CD14-positive monocyte (primary cell): Measurements from ENCODE around the gene CTNNBL1. TPM values are rescaled to one million over a fixed set of nuclear protein-coding genes. Genes with fewer than 3 reads are reported as not detected.
A peak's percentile ranks its signal among the peaks of the same experiment; 100 is the strongest.

Experiments
- DNase-seq, 3 donors: peaks; one replicate each; pipeline ENCODE4 v3.0.0-alpha.2; 2011 to 2022
- H2AFZ ChIP-seq: 2 replicates; pipeline ENCODE4 v1.6.0; 2012; ENCODE audit warnings: mild to moderate bottlenecking, low read depth, low read length, inconsistent platforms; ENCODE audit not compliant: insufficient read depth, poor library complexity, severe bottlenecking
- H3K27ac ChIP-seq, 2 donors: 1 replicate in 1 of 2; 2 replicates in 1 of 2; pipeline ENCODE4 v1.5.1; 2012 to 2013; ENCODE audit warnings: low read length in 2 of 2, control low read depth in 1 of 2, inconsistent platforms in 1 of 2, low read depth in 1 of 2, mild to moderate bottlenecking in 1 of 2
- H3K27me3 ChIP-seq, 2 donors: one replicate each; pipeline versions ENCODE4 v1.6.0 to v1.6.1; 2011 to 2013; ENCODE audit warnings: low read length in 2 of 2; ENCODE audit not compliant: control insufficient read depth in 2 of 2, insufficient read depth in 2 of 2
- H3K36me3 ChIP-seq, 2 donors: replicated peaks in 1 of 2; 1 replicate in 1 of 2; 2 replicates in 1 of 2; pipeline versions ENCODE4 v1.5.1 to v1.6.1; 2012 to 2013; ENCODE audit warnings: low read length in 2 of 2, control low read depth in 1 of 2, inconsistent platforms in 1 of 2, mild to moderate bottlenecking in 1 of 2; ENCODE audit not compliant: insufficient read depth in 2 of 2, control insufficient read depth in 1 of 2
- H3K4me1 ChIP-seq, 2 donors: 1 replicate in 1 of 2; 2 replicates in 1 of 2; pipeline versions ENCODE4 v1.5.1 to v1.6.1; 2012 to 2013; ENCODE audit warnings: low read length in 2 of 2, control low read depth in 1 of 2, inconsistent platforms in 1 of 2, mild to moderate bottlenecking in 1 of 2, moderate library complexity in 1 of 2; ENCODE audit not compliant: insufficient read depth in 2 of 2, control insufficient read depth in 1 of 2
- H3K4me2 ChIP-seq: replicated peaks from 2 replicates; pipeline ENCODE3; 2012; ENCODE audit warnings: low read length, moderate library complexity, mild to moderate bottlenecking; ENCODE audit not compliant: poor library complexity, severe bottlenecking; ENCODE audit errors: extremely low read depth
- H3K4me3 ChIP-seq, 3 experiments: fragments of 200-600 bp in 1 of 3; sonication (generic) in 1 of 3; replicated peaks in 1 of 3; 1 replicate in 2 of 3; 2 replicates in 1 of 3; pipeline ENCODE4 v1.5.1; 2011 to 2013; ENCODE audit warnings: low read length in 3 of 3, mild to moderate bottlenecking in 3 of 3, control low read depth in 2 of 3, low read depth in 2 of 3, inconsistent platforms in 1 of 3, moderate library complexity in 1 of 3
- H3K79me2 ChIP-seq: 2 replicates; pipeline ENCODE4 v1.6.0; 2012; ENCODE audit warnings: mild to moderate bottlenecking, control low read depth, inconsistent platforms, low read length, moderate library complexity; ENCODE audit not compliant: insufficient read depth
- H3K9ac ChIP-seq: 2 replicates; pipeline ENCODE4 v1.6.0; 2017; ENCODE audit warnings: low read length, mild to moderate bottlenecking; ENCODE audit not compliant: insufficient read depth, poor library complexity, severe bottlenecking
- H3K9me3 ChIP-seq, 2 donors: replicated peaks in 1 of 2; 1 replicate in 1 of 2; 2 replicates in 1 of 2; pipeline versions ENCODE4 v1.5.1 to v1.6.1; 2012 to 2013; ENCODE audit warnings: low read length in 2 of 2, control low read depth in 1 of 2; ENCODE audit not compliant: control insufficient read depth in 1 of 2, insufficient read depth in 1 of 2
- H4K20me1 ChIP-seq: 2 replicates; pipeline ENCODE4 v1.6.0; 2012; ENCODE audit warnings: mild to moderate bottlenecking, low read length, control low read depth, moderate library complexity; ENCODE audit not compliant: insufficient read depth
- H3K27ac Mint-ChIP-seq, 7 donors: one replicate each; pipeline ENCODE4 v1.8.0; 2020; ENCODE audit warnings: mild to moderate bottlenecking in 7 of 7, mixed read lengths in 7 of 7, moderate library complexity in 6 of 7, inconsistent platforms in 2 of 7
- H3K27me3 Mint-ChIP-seq, 3 donors: one replicate each; pipeline ENCODE4 v1.8.0; 2021 to 2022; ENCODE audit warnings: low read depth in 3 of 3, mild to moderate bottlenecking in 3 of 3, mixed read lengths in 3 of 3, moderate library complexity in 3 of 3, inconsistent platforms in 1 of 3
- H3K36me3 Mint-ChIP-seq, 2 donors: one replicate each; pipeline ENCODE4 v1.8.0; 2020; ENCODE audit warnings: mixed read lengths in 2 of 2, inconsistent platforms in 1 of 2, mild to moderate bottlenecking in 1 of 2
- H3K4me1 Mint-ChIP-seq: one replicate; pipeline ENCODE4 v1.8.0; 2020; ENCODE audit warnings: mild to moderate bottlenecking, mixed read lengths
- H3K4me3 Mint-ChIP-seq, 2 donors: one replicate each; pipeline ENCODE4 v1.8.0; 2020; ENCODE audit warnings: mild to moderate bottlenecking in 2 of 2, mixed read lengths in 2 of 2, moderate library complexity in 1 of 2
- H3K9me3 Mint-ChIP-seq, 7 donors: one replicate each; pipeline ENCODE4 v1.8.0; 2020 to 2022; ENCODE audit warnings: mixed read lengths in 7 of 7, mild to moderate bottlenecking in 6 of 7, moderate library complexity in 6 of 7, inconsistent platforms in 2 of 7
- WGBS: methylation state at CpG from one replicate; pipeline ENCODE4 v1.1.5; 2013; ENCODE audit warnings: missing lambda C conversion rate; ENCODE audit not compliant: insufficient coverage; 5-methylcytosine and 5-hydroxymethylcytosine counted together
- intact Hi-C, 2 donors: fragments of 100-400 bp; cut with micrococcal nuclease; formaldehyde crosslinking; loops; one replicate each; pipeline versions ENCODE4 v1.15.0 to v1.15.1; 2023
- polyA plus RNA-seq, 3 donors: library from polyadenylated mRNA; depleted of rRNA in 1 of 3; unstranded in 2 of 3; stranded (reverse) in 1 of 3; fragments of 300-500 nt in 2 of 3; fragments of >200 nt in 1 of 3; fragmentation: Illumina TruSeq in 2 of 3; gene quantifications; 1 replicate in 2 of 3; 2 replicates in 1 of 3; pipeline ENCODE4 v1.2.3, GENCODE V29; 2012 to 2021
- TF ChIP-seq, protein P1 (sequence below): fragments of 200-600 bp; IDR thresholded peaks from one replicate; pipeline ENCODE4 v1.8.0; 2022; ENCODE audit warnings: antibody characterized with exemption, mild to moderate bottlenecking

Gene CTNNBL1
- polyA plus RNA-seq, 3 donors: 35.5 to 83.2 (median 77.3) TPM

DNA sequence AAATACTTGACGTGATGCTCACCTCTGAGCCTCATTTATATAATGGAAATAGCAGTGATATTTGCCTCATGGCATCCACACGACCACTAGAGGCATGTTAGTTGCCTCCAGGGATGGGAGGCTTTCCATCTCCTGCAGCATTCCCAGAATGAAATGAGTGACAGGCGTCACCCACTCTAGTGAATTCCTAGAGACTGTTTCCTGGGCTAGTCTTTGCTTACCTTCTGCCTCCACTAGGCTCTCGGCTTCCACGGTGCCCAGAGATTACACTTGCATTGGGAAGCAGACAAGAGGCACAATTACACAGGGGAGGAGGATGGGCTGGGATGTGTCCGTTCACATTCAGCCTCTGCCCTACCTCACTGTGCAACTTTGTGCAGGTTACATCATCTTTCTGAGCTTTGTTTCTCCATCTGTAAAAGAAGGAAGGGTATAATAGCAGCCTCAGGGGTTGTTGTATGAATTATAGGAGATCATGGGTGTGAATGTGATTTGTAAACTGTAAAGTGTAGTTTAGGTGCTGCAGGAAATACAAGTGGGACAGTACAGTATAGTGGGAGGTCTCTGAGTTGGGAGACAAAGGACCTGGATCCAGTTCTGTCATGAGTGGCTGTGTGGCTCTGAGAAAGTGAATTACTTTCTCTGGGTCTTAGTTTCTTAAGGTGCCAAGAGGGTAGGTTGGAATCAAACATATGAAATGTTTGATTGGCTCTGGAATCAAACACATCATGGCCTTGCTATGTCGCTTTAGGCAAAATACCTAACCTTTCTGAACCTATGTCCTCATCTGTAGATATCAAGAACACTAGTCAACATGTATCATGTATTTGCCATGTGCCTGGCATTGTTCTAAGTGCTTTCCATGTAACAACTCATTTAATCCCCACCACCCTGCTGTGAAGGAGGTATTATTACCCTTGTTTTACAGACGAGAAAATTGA, 205.5 kb downstream of the CTNNBL1 start:
- Histone ChIP-seq H3K4me1 (no peaks in the 10 kb centered on the region), H3K27ac (no peak overlapping the region), H3K4me2 (no peak overlapping the region), H4K20me1 (no peaks in the 10 kb centered on the region), H3K9ac (no peak overlapping the region), H3K36me3 (no peaks in the 10 kb centered on the region), H3K79me2 (no peaks in the 10 kb centered on the region), H3K4me3 (no peak overlapping the region), H3K27me3 (peaks cover 25 to 43% of the 10 kb centered on the region in 2 donors), H3K9me3 (peaks cover 0 to 6% of the 10 kb centered on the region in 2 donors), H2AFZ (no peak overlapping the region)
- Mint-ChIP-seq H3K9me3 (peaks cover 0 to 13% (median 7%) of the 10 kb centered on the region in 7 donors), H3K4me3 (no peak overlapping the region), H3K36me3 (peaks cover 3 to 9% of the 10 kb centered on the region in 2 donors), H3K27me3 (peaks cover 41 to 46% (median 43%) of the 10 kb centered on the region in 3 donors), H3K27ac (no peak overlapping the region), H3K4me1 (peaks cover 3% of the 10 kb centered on the region)
- WGBS: 54% methylated on average over 3 of the region's 8 CpGs
- TF ChIP-seq, protein P1, sequence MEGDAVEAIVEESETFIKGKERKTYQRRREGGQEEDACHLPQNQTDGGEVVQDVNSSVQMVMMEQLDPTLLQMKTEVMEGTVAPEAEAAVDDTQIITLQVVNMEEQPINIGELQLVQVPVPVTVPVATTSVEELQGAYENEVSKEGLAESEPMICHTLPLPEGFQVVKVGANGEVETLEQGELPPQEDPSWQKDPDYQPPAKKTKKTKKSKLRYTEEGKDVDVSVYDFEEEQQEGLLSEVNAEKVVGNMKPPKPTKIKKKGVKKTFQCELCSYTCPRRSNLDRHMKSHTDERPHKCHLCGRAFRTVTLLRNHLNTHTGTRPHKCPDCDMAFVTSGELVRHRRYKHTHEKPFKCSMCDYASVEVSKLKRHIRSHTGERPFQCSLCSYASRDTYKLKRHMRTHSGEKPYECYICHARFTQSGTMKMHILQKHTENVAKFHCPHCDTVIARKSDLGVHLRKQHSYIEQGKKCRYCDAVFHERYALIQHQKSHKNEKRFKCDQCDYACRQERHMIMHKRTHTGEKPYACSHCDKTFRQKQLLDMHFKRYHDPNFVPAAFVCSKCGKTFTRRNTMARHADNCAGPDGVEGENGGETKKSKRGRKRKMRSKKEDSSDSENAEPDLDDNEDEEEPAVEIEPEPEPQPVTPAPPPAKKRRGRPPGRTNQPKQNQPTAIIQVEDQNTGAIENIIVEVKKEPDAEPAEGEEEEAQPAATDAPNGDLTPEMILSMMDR: no peak
- no peak for DNase-seq
- intact Hi-C loops: no loop called here

DNA sequence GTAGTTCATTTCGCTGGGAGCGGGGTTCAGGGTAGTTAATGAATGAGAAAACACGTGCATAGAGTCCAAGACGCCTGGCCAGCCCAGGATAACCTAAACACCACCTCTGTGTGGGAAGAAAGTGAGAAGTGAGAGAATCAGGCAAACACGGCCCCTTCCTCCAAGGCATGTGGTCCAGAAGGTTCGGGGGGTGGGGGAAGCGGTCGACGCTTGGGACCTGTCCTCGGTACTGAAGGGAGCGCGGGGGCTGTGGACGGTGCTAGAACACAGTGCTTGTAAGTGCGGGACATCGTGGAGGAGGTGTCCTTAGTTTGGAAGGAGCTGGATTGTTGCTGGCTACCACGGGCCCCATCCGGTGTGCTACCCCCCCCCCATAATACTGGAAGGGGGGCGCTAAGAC, 207.4 kb downstream of the CTNNBL1 start:
- intact Hi-C loops: no loop called here
- Histone ChIP-seq H3K9me3 (peaks cover 0 to 6% of the 10 kb centered on the region in 2 donors), H3K36me3 (no peaks in the 10 kb centered on the region), H3K9ac (no peak overlapping the region), H3K4me1 (no peaks in the 10 kb centered on the region), H3K4me3 (no peak overlapping the region), H4K20me1 (no peaks in the 10 kb centered on the region), H3K4me2 (no peak overlapping the region), H2AFZ (no peak overlapping the region), H3K79me2 (no peaks in the 10 kb centered on the region), H3K27me3 (peaks cover 32 to 61% of the 10 kb centered on the region in 2 donors), H3K27ac (no peak overlapping the region)
- peaks cover 0 to 13% (median 7%) of the 10 kb centered on the region in 7 donors for H3K9me3 Mint-ChIP-seq
- H3K36me3 Mint-ChIP-seq: peaks cover 3 to 9% of the 10 kb centered on the region in 2 donors
- H3K4me1 Mint-ChIP-seq: peaks cover 3% of the 10 kb centered on the region
- peaks cover 47 to 62% (median 57%) of the 10 kb centered on the region in 3 donors for H3K27me3 Mint-ChIP-seq
- 0% methylated on average over 2 of the region's 18 CpGs for WGBS
- DNase-seq: no peak
- TF ChIP-seq, protein P1: no peak
- no peak overlapping the region for H3K27ac Mint-ChIP-seq
- H3K4me3 Mint-ChIP-seq: peak overlapping the region in 1 of 2 donors; percentile 54
